ENCODE results near the gene DR1.

Gene DR1

DNA sequence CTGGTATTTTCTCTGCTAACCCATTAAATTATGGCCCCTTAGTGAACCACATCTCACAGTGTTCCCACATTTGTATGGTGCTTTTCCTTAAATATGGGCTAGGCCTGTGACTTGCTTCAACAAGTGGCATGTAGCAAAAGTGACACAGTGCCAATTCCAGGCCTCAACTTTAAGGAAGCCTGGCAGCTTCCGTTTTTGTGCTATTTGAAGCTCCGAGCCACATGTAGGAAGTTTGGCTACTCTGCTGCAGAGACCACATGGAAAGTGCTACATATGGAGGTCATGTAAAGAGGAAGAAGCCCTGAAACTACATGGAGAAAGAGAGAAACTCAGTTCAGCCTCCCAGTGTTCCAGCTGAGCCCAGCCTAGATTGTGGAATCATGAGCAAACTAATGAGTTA, 28.5 kb upstream of the DR1 start:
- TF ChIP-seq ZFX (IDR thresholded peaks at IDR 0.05; ENCODE audit: borderline replicate concordance), result no peak
- TF ChIP-seq, protein P1, sequence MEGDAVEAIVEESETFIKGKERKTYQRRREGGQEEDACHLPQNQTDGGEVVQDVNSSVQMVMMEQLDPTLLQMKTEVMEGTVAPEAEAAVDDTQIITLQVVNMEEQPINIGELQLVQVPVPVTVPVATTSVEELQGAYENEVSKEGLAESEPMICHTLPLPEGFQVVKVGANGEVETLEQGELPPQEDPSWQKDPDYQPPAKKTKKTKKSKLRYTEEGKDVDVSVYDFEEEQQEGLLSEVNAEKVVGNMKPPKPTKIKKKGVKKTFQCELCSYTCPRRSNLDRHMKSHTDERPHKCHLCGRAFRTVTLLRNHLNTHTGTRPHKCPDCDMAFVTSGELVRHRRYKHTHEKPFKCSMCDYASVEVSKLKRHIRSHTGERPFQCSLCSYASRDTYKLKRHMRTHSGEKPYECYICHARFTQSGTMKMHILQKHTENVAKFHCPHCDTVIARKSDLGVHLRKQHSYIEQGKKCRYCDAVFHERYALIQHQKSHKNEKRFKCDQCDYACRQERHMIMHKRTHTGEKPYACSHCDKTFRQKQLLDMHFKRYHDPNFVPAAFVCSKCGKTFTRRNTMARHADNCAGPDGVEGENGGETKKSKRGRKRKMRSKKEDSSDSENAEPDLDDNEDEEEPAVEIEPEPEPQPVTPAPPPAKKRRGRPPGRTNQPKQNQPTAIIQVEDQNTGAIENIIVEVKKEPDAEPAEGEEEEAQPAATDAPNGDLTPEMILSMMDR (IDR thresholded peaks at IDR 0.05), result no peak
- H3K27ac ChIP-seq, result no peak overlapping the region

DNA sequence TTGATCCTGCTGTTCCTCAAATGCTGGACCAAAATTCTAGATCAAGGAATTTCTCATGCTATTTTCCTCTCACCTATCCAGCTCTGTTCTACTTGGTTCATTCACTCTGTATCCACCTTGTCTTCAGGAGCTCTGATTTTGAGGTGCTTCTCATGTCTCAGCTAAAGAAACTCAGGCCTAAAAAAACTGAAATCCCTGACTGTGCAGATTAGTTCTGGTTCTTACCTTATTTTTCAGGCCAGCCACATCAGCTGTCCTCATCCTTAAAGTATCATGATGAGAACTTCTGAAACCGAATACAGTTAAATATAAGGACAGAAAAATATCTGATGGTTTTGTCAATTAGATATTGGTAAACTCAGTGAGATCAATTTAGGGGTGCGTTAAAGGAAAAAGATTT, 27.8 kb upstream of the DR1 start:
- no peak for TF ChIP-seq ZFX (IDR thresholded peaks at IDR 0.05; ENCODE audit: borderline replicate concordance)
- TF ChIP-seq, protein P1 (IDR thresholded peaks at IDR 0.05), result no peak
- H3K27ac ChIP-seq, result no peak overlapping the region

DNA sequence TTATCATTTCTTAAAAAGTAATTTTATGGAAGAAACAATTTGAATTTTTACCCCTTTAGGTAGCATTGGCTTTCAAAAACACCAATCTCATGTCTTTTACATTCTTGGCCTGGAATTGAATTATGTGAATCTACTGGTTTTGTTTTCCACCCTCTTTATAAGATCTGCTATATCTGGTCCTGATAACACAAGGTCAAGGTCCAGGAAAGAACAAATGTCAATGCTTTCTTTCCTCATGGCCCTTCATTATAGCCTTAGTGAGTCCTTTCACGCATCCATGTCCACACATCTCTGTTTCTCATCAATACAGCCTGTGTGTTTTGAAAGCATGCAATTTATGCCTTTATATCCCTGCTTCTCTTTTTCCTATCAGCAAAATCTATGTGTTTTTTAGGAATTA, 24.0 kb upstream of the DR1 start:
- H3K27ac ChIP-seq, result no peak overlapping the region
- TF ChIP-seq ZFX (IDR thresholded peaks at IDR 0.05; ENCODE audit: borderline replicate concordance), result no peak
- TF ChIP-seq, protein P1 (IDR thresholded peaks at IDR 0.05), result no peak

DNA sequence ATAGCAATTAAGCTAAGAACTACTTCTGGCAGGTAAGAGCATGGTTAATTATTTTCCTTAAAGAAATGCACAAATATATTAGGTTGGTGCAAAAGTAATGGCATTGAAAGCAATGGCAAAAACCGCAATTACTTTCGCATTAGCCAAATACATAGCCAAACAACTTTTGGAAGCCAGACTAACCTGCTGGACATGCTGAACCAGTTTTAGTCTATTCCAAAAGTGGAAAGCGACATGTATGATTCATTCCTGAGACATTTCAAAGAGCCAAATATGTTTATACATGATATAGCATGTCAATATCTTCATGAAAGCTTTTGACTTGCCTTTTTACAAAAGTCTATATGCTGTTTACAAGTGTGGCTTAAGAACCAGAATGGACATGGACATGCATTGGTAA, 23.4 kb upstream of the DR1 start:
- TF ChIP-seq, protein P1 (IDR thresholded peaks at IDR 0.05), result no peak
- no peak for TF ChIP-seq ZFX (IDR thresholded peaks at IDR 0.05; ENCODE audit: borderline replicate concordance)
- H3K27ac ChIP-seq, result peak overlapping the region; percentile 92

DNA sequence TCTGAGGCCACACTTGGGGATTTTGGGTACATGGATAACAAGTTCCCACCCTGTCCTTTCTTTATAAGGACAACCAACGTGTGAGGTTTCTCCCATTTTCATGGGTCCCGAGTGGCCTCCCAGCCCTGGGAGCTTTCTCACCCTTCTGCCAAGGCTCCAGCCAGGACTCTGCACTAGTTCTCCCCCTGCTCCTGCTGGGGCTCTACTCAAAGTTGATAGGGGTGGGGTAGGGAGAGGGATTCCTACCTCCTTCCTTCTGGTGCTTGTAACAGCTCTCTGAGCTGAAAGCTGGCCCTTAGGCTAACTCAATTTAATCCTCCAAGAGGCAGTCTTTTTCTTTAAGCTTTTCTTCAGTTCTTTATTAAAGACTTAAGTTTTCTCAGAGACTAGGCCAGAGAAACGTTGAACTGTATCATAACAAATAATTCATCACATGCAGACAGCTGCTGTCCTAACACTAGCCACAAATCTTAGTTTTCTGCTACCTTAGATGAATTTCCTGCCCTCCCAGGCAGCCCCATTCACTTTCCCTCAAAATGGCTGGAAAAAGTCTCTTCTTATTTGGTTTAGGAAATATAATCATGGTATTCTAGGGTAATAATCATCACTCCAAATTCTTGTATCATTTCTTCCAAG, 22.4 kb upstream of the DR1 start:
- TF ChIP-seq, protein P1 (IDR thresholded peaks at IDR 0.05), result no peak
- TF ChIP-seq ZFX (IDR thresholded peaks at IDR 0.05; ENCODE audit: borderline replicate concordance), result no peak
- H3K27ac ChIP-seq, result peak overlapping the region; percentile 92

DNA sequence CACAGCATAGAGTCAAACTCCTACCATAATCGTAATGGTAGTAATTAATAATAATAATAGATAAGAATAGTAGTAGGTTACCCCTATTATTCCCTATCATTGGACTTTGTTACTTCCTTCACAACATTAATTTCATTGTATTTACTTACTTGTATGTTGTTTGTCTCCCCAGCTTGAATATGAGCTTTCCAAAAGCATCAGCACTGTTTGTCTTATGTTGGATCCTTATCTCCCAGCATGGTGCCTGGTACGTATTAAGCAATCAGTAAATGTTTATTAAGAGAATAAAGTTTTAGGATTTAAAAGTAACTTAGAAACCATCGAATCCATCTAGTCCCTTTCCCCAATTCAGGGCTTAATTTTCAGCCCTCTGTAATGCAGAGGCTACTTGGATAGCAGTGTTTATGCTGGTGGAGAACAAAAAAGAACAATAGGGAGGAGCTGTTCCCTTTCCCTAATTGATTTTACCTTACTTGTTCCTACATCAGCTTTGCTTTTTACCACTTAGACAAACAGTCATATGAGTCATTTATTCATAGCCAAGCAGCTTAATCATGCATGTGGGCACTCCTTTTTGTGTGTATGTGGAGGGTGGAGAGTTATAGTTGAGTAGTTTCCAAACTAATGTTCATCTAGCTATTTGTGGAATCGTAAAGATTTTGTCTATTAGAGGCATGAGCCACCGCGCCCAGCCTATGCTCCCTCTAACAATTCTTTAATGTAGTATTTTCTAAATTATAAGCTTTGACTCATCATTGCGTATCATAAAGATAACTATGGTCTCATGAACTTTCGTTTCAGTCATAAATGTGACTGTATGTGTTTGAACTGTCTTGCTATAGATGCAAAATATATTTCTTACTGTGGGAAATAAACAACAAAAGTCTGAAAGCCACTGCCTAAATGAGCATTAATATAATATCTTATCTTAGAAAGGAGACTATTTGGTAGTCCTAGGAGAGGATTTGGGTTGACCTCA, 20.9 kb upstream of the DR1 start:
- TF ChIP-seq, protein P1 (IDR thresholded peaks at IDR 0.05), result no peak
- TF ChIP-seq ZFX (IDR thresholded peaks at IDR 0.05; ENCODE audit: borderline replicate concordance), result no peak
- peak overlapping the region; percentile 92 for H3K27ac ChIP-seq

All from 22Rv1 (cell line).